Panc1 (cell line): ENCODE measurements around the gene C1QA.

Experiments used
- CTCF ChIP-seq: fragments of 450-650 bp; IDR thresholded peaks from 2 replicates; pipeline ENCODE4 v1.5.1; 2017; ENCODE audit warnings: mild to moderate bottlenecking
- POLR2AphosphoS5 ChIP-seq: IDR thresholded peaks from 2 replicates; pipeline ENCODE4 v1.6.1; 2012; ENCODE audit warnings: mild to moderate bottlenecking, low read depth, low read length, moderate library complexity
- REST ChIP-seq, 2 experiments: IDR thresholded peaks; 2 replicates each; pipeline ENCODE4 v1.6.1; 2011 to 2012; ENCODE audit warnings: low read depth in 2 of 2, control low read depth in 1 of 2, low read length in 1 of 2, mild to moderate bottlenecking in 1 of 2, moderate library complexity in 1 of 2; ENCODE audit not compliant: insufficient read depth in 1 of 2
- SIN3A ChIP-seq: IDR thresholded peaks from 2 replicates; pipeline ENCODE4 v1.6.1; 2012; ENCODE audit warnings: low read depth, mild to moderate bottlenecking, low read length, moderate library complexity, borderline replicate concordance; ENCODE audit not compliant: insufficient read depth
- TCF7L2 ChIP-seq: IDR thresholded peaks from 2 replicates; pipeline ENCODE4 v1.6.1; 2011; ENCODE audit warnings: mild to moderate bottlenecking, low read depth, low read length, inconsistent platforms

GRCh38 chr1:22680726-22681125 lies 44.3 kb downstream of the C1QA start:
- TF ChIP-seq CTCF (no peak), REST (IDR thresholded peaks at IDR 0.05; ENCODE audit: insufficient read depth in 1 of 2, low read depth in 2 of 2, low read length in 1 of 2) (no peak), POLR2AphosphoS5 (no peak), TCF7L2 (no peak), SIN3A (no peak)
